Activated CD8-positive, alpha-beta memory T cell treated with anti-CD3 and anti-CD28 coated beads, Interleukin-2, amount 50 U/mL, for 1 hour (primary cell): ENCODE results near the gene PPP1CB.

Experiments
- DNase-seq: peaks from one replicate; pipeline ENCODE4 v3.0.0-alpha.2; 2020; ENCODE audit errors: extremely low read depth

Gene PPP1CB

DNA sequence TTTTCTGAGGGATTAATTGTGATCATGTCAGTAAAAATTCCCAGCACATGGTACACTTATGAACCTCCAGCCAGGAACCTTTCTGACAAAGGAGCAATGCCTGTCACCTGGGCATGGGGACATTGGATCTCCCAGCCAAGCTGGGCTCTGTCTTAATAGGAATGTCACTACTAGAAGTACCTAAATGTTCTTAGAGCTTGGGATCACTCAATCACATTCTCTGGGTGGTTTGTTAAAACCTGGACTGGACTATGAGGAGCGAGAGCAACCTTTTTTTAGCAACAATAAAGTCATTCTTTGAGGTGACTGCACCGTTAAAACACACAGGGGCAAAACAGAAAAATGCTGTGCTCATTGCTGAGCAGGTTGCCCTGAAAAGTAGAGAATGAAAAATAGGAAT is 6.4 kb upstream of the PPP1CB start:
- no peak for DNase-seq

DNA sequence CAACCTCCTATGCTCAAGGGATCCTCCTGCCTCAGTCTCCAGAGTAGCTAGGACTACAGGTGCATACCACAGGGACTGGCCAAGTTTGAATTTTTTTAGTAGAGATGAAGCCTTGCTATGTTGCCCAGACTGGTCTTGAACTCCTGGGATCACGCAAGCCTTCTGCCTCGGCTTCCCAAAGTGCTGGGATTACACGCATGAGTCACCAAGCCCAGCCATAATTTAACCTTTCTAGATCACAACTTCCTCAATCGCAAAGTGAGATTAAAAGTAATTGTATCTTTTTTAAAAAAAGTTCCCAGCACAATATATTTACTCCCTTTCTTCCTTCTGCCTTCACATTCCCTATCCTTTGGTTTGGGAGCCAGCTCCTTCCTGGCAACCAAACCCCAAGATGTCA is 5.8 kb upstream of the PPP1CB start:
- no peak for DNase-seq

DNA sequence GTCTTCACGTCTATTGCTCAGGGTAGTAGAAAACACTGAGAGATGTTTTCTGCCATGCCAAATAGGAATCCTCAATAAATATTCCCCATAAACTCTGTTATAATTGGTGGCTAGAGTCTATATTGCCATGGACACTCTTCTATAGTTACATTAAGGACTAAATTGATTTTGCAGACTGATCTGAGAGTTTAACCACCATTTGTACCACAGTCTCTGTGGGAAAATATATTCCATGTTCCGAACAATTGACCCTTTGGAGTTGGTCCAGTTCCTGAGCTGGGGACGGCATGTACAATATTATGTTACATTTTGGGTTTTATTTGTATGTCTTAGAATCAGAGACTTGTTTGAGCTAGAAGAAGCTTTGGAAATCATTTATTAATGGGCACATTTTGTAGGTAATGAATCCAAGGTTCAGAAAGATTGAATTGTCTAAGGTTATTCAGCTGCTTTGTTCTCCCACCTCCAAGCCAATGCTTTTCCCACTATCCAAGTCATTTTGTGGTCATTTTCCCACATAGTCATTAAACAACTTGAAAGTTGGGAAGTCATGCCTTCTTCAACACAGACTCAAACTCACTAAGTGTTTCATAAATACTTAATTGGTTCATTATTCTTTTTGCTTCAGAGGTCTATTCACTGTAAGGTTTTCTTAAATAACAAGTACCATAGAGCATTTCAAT is 5.1 kb upstream of the PPP1CB start:
- DNase-seq = no peak

DNA sequence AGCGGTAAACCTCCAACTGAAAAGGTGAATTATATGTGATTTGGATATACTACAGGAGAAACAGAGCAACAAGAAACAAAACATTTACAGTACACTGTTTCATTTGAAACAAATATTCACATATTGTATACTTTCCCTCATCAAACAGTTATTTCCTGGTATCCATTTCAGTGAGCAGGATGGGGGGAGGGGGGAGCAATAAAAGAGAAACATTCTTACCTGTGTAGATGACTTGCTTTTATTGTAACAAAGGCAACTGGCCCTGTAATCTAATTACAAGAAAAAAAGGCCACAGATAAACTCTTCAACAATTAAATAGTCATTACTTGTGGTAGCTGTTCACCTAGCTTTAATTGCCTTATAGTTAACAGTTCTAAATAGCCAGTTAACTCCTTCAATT is 3.9 kb upstream of the PPP1CB start:
- no peak for DNase-seq

DNA sequence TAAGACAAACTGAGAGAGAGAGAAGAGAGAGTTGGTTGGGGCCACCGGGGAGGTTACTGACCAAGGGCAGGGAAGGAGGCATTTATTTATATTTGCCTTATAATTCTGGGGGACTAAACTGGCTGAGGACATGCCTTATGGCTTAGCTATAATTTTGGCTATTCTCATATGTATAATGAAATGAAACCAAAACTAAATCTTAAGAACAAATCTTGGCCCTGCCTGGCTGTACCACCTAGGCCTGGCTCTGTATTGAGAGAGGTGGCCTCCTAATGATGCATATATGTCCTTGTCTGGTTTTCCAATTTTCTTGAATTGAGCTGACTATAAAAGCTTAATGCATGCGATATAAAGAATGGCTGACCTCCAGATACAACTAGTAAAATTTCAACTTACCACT is 3.5 kb upstream of the PPP1CB start:
- DNase-seq = no peak

DNA sequence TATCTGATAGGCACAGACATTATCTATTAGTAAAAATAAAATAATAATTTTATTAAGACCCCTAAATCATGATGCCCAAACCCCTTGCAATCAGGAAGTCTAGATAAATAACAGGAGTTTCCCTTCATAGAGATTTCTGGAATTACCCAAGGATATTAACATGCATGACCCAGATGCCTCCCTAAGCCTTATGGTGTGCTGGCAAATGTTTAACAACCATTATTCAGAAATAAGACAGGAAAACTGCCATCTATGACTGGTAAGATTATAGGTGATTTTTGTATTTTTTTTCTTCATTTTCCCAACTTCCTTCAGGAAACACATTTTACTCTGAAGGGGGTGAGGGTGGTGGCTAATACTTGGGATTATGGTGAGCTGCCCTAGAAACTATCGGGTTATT is 2.7 kb upstream of the PPP1CB start:
- no peak for DNase-seq

DNA sequence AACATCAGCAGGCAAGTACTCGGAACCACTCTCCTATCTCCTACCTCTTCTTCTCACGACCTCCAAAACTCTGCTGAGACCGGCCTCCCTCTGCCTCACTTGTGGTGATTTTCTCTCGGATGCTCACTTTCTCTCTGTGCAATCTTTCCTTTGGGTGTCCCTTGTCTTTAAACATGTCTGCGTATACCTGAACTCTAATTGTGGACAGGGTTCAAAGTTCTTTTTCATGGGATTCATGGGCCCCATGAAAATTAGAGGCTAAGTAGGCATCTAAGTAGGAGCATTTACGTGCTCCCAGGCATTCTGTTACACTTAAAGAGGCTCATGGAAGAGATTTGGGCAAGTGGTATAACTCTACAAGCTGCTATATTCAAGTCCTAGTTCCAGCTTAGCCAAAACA is 2.1 kb upstream of the PPP1CB start:
- no peak for DNase-seq

DNA sequence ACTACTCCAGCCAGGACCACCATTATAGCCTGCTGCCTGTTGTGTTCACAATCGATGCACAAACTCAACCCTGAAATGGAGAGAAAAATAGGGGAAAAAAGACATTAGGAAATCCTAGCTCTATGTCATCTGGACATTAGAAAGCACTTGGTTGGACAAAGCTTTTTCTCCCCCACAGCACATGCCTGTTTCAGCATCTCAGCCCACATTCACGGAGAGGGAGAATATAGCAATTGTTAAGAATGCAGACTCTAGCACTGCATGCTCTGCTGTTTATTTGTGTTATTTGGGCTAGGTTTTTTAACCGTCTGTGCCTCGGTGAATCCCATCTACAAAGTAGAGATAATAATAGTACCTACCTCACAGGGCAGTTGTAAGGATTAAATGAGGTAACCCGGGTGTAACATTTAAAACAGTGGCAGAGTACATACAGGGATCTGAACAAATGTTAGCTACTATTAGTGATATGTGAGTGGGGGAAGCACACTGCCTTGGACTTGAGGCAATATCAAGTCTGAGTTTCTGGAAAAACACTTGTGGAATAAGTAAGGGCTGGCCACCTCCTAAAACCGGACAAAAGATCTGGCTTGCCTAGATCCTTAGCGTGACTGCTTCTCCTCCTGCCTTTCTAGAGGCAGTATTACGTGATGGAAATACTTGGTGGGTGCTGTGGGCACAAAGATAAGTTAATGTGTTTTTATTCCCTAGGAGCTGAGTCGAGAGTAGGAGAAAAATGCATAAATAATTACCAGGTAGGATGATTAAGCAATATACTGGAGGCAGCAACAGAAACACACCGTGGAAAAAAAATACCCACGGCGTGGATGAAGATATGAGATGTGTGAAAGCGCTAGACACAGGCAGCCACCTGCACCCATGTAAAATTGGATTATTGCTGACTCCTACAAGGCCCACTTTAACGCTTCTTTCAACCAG is 1.0 kb upstream of the PPP1CB start:
- peak; percentile 21 for DNase-seq

DNA sequence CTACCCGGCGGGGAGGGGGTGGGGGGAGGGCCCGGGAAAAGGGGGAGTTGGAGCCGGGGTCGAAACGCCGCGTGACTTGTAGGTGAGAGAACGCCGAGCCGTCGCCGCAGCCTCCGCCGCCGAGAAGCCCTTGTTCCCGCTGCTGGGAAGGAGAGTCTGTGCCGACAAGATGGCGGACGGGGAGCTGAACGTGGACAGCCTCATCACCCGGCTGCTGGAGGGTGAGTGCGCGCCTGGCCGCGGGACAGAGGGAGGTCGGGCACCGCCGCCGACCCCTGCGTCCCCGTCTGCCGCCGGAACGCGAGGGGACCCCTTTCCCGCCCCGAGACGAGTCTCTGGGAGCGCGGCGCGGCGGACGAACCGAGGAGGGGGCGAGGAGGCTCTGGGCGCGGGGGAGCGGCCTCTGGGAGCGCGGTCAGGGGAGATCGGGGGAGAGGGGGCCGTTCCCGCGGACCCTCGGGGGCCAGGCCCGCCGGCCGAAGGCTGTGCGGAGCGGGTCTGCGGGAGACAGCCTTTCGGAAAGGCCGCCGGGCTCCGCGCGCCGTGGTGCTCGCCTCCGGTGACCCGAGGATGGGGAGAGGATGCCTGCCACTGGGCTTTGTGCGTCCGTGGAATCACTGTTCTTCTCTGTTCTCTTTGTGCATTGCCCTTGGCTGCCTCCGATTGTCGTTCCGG is 463 bp downstream of the PPP1CB start:
- no peak for DNase-seq

DNA sequence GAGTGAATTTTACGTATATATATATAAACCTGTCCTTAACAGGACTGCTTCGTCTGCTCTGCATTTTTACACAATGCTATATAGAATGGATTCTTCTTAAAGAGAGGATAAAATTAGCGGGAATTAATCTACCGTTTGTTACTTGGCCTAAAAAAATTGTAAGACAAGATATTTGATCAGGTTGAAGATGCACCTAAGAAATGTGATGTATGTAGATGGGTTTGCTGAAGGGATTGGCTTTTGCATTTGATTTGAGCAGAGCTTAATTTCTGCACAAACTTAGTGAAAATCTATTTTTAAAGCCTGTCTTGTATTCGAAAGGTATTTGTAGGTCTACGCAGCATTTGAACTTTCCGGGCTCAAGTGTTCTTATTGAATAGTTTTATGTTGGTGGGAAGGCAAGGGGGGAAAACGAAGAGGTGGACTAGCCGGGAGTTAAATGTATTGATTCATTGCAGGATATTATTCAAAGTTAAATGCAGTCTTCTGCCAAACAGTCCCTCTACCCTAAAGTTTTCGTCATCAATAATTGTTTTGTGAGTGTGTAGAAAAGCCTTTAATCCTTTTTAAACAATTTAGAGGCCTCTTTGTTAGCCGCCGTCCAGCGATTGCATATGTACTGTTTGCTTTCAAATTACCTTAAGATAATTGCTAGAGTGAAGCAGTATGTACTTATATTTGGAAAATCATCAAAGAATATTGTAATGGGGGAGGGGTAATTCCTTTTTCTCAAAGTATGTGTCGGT is 1.2 kb downstream of the PPP1CB start:
- no peak for DNase-seq

DNA sequence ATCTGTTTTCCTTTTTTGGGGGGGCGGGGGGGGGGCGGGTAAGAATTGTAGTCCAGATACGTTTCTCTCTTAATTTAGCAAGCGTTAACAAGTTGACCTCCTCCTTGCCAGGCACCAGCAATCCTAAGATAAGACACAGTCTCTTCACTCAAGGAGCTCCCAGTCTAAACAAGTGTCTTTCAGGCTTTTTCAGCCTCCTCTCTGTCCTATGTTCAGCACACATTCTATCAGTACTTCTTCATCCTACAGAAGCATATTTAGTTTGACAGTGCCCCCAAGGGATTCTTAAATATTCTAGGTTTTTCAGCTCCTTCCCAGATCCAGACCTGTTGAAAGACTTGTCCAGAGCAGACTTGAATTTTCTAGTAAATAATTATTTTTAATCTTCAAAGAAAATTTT is 2.7 kb downstream of the PPP1CB start:
- no peak for DNase-seq

DNA sequence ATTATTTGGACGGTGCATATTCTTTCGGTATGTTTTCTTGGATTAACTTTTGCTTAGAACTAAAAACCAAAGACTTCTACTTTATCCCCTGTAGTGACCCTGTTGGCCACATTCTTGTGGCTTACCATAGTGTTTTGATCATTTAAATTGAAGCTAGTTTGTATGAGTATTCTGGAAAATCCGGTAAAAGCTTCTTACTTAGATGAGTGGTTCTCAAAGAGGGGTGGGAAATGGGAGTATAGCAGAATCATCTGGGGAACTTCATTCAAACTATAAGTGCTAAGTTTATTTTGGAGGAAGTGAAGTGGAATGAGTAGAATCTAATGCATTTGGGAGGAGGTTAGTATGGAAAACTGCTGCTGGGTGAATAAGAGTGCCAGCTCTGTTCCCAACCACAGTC is 3.8 kb downstream of the PPP1CB start:
- DNase-seq = no peak

DNA sequence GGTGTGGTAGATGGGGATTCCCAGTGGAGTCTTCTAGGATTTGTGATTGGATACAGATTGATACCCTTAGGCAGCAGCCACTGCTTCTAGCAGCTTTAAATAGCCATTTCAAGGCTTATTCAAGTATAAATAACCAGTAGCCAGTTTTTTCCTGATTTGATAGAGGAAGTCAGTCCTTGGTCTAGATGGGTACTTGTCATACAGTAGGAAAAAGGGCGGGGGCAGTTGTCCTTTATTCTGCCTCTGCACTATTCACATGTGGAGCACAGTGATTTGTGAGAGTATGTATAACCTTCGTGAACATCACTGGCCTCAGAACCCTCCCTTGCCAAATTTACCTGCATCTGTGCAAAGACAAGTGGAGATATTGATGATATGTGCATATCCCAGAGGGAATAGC is 6.8 kb downstream of the PPP1CB start:
- DNase-seq = no peak

DNA sequence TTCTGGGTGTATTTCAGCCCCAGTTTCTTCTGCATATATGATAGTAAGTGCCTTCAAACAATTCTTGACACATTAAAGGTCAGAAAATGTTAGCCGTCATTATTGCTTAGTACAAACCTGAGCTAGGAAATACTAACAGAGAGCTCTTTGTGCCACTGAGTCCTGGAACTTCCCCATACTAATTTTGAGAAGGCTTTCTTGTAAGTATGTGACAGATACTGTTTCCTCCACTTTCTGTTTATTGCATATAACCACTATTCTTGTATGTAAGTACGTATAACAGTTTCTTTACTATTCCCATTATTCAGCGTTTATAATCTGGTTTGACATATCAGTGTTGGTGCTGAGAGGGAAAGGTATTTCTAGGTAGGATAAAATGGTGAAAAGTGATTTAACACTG is 9.8 kb downstream of the PPP1CB start:
- DNase-seq = no peak

DNA sequence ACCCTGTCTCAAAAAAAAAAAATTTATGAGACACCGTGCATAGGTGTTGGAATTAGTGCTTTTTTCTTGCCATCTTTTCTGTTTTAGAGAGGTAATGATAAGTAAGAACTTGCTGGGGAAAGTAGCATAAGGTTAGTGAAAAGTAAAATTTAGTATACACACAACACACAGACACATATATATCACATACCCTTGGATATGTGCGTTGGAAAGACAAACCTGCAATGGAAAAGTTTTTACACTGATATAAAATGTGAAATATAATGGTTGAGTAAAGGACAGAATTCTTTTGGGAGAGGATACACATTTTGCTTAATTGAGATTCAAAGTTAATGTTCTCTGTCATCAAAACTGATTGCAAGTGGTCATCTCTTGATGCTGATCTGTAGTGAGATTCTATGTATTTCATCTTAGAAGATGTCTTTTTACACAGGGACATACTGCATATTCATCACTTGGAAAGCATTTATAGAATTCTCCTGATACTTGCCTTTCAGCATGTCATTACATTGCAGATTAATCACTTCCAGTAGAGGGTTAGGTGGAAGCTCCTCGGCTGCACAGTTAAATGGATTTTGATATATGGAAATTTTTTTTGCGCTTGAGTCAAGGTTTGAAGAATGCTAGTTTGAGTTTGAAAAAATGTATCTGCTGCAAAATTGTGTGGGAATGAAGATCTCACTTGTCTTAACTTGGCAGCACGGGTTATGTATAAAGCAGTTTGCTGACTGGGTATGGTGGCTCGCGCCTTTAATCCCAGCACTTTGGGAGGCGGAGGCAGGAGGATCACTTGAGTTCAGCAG is 13.5 kb downstream of the PPP1CB start:
- no peak for DNase-seq

DNA sequence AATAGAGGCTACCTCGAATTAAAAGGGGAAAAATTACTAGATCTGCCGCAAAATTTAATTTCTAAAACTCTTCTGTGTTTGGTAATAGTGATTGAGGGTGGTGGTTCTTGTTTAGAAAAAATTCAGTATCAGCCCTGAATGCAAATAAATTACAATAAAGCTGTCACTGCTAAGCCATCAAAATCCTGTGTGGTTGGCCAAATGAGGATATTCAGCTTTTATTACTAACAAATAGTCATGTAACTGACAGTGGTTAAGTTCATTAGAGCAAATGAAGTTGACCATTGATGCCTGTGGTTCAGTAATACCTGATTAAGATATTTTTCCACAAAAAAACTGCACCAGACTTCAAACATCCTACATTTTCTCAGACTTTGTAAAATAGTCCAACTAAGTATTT is 14.4 kb downstream of the PPP1CB start:
- DNase-seq = no peak

DNA sequence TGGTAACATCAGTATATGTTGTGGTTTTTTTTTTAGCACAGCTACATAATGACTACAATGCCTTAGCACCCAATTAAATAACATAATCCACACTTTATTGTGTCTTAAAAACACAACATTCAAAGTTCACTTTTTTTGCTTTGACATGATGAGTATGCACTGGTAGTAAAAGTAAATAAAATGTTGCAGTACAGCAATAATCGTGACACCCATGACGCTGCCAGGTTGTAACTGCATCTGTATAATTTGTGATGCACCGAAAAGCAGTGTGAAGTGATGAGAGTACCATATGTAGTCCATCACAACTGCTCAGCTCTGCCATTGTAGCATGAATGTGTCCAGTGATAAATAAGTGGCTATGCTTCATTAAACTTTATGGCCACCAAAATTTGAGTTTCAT is 15.7 kb downstream of the PPP1CB start:
- no peak for DNase-seq

DNA sequence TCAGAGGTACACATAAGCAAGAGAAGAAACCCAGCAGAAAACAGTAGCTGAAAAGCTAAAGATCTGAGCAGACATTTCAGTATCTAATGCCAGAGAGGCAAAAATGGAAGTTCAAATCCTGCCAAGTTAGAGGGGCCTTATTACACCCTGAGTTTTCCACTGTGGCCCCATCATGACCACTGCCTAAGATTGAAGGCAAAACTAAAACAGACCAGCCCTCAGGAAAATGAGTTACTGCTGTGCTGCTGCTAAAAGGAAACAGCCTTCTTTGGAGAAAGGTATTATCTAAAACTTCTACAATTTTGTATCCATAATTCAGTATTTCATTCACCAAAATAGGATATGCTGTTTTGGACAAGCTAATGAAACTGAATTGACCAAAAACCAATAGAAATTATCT is 16.8 kb downstream of the PPP1CB start:
- DNase-seq = no peak

DNA sequence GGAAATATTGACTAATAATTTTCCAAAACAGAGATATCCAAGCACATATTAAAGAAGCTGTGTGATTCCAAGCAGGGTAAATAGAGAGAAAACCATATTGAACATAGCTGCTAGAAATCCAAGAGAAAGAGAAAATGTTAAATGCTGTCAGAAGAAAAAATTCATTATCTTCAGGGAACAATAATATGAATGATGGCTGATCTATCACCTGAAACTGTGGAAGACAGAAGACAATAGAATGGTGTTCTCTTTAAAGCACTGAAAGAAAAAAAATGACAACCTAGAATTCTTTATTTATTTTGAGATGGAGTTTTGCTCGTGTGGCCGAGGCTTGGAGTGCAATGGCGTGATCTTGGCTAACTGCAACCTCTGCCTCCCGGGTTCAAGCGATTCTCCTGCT is 17.3 kb downstream of the PPP1CB start:
- no peak for DNase-seq

DNA sequence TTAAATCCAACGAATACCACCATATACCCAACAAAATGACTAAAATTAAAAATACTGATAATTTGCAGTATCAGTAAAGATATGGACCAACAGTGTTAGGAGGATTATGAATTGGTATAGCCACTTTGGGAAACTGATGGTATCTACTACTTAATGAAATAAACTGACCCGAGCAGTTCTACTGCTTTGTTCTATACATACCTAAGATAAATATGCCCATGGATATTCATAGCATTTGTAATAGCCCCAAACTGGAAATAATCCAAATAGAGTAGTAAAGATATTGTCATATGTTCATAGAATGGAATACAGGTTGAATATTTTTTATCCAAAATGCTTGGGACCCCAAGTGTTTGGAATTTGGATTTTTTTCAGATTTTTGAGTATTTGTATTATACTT is 20.7 kb downstream of the PPP1CB start:
- DNase-seq = no peak

DNA sequence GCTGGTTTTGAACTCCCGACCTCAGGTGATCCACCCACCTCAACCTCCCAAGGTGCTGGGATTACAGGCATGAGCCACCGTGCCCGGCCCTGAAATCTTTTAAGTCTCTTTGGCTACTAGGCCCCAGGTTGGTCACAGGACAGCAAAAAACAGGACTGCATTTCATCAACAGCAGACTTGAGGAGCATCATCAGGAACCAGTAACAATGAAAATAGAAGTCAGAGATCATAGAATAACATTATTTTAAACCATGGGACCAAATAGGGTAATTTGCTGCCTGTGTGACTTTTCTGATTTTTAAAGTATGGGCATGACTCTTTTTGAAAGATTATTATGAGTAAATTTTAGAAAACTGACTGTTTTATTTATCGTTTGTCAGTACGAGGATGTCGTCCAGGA is 24.8 kb downstream of the PPP1CB start:
- no peak for DNase-seq
